ENCODE measurements around the gene LRP8.

GRCh38 chr1:53250325-53250724 lies 77.5 kb downstream of the LRP8 start:
- TF ChIP-seq CTCF (IDR thresholded peaks at IDR 0.05) (no peak), POLR2A (IDR thresholded peaks at IDR 0.05) (no peak)
